ENCODE data around the gene RIMKLA. TPM values are rescaled to one million over a fixed set of nuclear protein-coding genes. Genes with fewer than 3 reads are reported as not detected.

RIMKLA gene
- total and polyA plus RNA-seq, 2 of the 13 experiments (the other 11 are each of a cell fraction or from before 2014, with no cell fraction given): 2.5 to 3.8 TPM

DNA sequence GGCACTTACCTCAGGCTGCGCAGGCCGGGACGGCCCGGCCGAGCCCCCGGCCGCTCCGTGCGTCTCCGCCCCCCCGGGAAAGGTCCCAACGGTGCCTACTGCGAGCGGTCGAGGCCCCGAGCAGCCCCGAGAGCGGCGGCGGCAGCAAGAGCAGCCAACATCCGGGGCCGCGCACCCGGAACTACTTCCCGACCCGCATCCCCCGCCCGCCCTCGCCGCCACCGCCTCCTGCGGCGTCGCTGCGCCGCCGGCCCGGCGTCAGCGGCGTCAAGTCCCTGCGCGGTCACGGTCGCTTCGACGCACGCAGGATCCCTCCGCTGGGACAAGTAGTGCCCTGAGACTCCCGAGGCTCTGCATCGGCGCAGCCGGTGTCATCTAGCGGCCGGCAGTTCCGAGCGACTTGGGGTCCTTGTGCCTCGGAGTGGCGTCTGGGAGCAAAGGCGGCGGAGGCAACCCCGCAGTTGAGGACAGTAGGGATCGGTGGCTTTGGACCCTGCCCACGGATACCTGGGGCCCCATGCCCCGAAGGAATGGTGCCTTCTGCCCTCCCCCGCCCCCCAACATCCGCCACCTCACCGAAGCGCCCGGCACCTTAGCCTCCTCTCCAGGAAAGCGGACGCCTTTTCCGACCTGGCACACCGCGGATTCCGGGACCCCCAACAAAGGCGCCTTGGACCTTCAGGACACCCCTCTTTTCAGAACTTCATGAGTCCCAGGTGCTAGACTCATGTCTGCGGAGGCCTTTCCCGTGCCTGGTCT, 45.4 kb upstream of the RIMKLA start, which contains the start of gene FOXJ3 (continued):
- TF ChIP-seq, protein P1, sequence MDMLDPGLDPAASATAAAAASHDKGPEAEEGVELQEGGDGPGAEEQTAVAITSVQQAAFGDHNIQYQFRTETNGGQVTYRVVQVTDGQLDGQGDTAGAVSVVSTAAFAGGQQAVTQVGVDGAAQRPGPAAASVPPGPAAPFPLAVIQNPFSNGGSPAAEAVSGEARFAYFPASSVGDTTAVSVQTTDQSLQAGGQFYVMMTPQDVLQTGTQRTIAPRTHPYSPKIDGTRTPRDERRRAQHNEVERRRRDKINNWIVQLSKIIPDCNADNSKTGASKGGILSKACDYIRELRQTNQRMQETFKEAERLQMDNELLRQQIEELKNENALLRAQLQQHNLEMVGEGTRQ (IDR thresholded peaks at IDR 0.05; ENCODE audit: low read depth, low read length): no peak
- TF ChIP-seq, protein P1 (CRISPR knock-in tag; IDR thresholded peaks at IDR 0.05; ENCODE audit: borderline replicate concordance): no peak
- TF ChIP-seq ZBTB38 (CRISPR knock-in tag; IDR thresholded peaks at IDR 0.05) (peak; percentile 94), SRSF1 (optimal IDR thresholded peaks at IDR 0.05; ENCODE audit: low read depth, low read length) (no peak), ZNF709 (CRISPR knock-in tag; IDR thresholded peaks at IDR 0.05) (no peak), HCFC1 (IDR thresholded peaks at IDR 0.05; ENCODE audit: low read depth, low read length) (peak; percentile 57), ZNF792 (CRISPR knock-in tag; IDR thresholded peaks at IDR 0.05) (peak; percentile 89), ZNF629 (CRISPR knock-in tag; conservative IDR thresholded peaks at IDR 0.05) (peak; percentile 59), YY1 (IDR thresholded peaks at IDR 0.05; ENCODE audit: insufficient read depth, insufficient replicate concordance, low read depth, low read length) (peak; percentile 86), CBFB (CRISPR knock-in tag; IDR thresholded peaks at IDR 0.05) (peak; percentile 97), YEATS2 (CRISPR knock-in tag; IDR thresholded peaks at IDR 0.05; ENCODE audit: borderline replicate concordance) (peak; percentile 97), PPARG (CRISPR knock-in tag; conservative IDR thresholded peaks at IDR 0.05) (peak; percentile 49; the same call in 1 of the 2 replicates), NR2C2 (CRISPR knock-in tag; IDR thresholded peaks at IDR 0.05; ENCODE audit: borderline replicate concordance) (peak; percentile 98), POLR2G (IDR thresholded peaks at IDR 0.05; ENCODE audit: low read depth, low read length) (peak; percentile 89), MZF1 (CRISPR knock-in tag; IDR thresholded peaks at IDR 0.05; ENCODE audit: borderline replicate concordance) (no peak)
- TF ChIP-seq, protein P2, sequence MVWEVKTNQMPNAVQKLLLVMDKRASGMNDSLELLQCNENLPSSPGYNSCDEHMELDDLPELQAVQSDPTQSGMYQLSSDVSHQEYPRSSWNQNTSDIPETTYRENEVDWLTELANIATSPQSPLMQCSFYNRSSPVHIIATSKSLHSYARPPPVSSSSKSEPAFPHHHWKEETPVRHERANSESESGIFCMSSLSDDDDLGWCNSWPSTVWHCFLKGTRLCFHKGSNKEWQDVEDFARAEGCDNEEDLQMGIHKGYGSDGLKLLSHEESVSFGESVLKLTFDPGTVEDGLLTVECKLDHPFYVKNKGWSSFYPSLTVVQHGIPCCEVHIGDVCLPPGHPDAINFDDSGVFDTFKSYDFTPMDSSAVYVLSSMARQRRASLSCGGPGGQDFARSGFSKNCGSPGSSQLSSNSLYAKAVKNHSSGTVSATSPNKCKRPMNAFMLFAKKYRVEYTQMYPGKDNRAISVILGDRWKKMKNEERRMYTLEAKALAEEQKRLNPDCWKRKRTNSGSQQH (CRISPR knock-in tag; IDR thresholded peaks at IDR 0.05; ENCODE audit: low read depth): peak; percentile 96
- TF ChIP-seq, protein P3, sequence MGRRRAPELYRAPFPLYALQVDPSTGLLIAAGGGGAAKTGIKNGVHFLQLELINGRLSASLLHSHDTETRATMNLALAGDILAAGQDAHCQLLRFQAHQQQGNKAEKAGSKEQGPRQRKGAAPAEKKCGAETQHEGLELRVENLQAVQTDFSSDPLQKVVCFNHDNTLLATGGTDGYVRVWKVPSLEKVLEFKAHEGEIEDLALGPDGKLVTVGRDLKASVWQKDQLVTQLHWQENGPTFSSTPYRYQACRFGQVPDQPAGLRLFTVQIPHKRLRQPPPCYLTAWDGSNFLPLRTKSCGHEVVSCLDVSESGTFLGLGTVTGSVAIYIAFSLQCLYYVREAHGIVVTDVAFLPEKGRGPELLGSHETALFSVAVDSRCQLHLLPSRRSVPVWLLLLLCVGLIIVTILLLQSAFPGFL (CRISPR knock-in tag; IDR thresholded peaks at IDR 0.05): 0 out of 2 replicates have a peak, but pooled peaks have one; percentile 63
- TF ChIP-seq, protein P4, sequence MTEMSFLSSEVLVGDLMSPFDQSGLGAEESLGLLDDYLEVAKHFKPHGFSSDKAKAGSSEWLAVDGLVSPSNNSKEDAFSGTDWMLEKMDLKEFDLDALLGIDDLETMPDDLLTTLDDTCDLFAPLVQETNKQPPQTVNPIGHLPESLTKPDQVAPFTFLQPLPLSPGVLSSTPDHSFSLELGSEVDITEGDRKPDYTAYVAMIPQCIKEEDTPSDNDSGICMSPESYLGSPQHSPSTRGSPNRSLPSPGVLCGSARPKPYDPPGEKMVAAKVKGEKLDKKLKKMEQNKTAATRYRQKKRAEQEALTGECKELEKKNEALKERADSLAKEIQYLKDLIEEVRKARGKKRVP (CRISPR knock-in tag; IDR thresholded peaks at IDR 0.05): peak in 1 of 2 experiments; percentile 73; a peak in 2 of 4 replicates
- TF ChIP-seq, protein P5, sequence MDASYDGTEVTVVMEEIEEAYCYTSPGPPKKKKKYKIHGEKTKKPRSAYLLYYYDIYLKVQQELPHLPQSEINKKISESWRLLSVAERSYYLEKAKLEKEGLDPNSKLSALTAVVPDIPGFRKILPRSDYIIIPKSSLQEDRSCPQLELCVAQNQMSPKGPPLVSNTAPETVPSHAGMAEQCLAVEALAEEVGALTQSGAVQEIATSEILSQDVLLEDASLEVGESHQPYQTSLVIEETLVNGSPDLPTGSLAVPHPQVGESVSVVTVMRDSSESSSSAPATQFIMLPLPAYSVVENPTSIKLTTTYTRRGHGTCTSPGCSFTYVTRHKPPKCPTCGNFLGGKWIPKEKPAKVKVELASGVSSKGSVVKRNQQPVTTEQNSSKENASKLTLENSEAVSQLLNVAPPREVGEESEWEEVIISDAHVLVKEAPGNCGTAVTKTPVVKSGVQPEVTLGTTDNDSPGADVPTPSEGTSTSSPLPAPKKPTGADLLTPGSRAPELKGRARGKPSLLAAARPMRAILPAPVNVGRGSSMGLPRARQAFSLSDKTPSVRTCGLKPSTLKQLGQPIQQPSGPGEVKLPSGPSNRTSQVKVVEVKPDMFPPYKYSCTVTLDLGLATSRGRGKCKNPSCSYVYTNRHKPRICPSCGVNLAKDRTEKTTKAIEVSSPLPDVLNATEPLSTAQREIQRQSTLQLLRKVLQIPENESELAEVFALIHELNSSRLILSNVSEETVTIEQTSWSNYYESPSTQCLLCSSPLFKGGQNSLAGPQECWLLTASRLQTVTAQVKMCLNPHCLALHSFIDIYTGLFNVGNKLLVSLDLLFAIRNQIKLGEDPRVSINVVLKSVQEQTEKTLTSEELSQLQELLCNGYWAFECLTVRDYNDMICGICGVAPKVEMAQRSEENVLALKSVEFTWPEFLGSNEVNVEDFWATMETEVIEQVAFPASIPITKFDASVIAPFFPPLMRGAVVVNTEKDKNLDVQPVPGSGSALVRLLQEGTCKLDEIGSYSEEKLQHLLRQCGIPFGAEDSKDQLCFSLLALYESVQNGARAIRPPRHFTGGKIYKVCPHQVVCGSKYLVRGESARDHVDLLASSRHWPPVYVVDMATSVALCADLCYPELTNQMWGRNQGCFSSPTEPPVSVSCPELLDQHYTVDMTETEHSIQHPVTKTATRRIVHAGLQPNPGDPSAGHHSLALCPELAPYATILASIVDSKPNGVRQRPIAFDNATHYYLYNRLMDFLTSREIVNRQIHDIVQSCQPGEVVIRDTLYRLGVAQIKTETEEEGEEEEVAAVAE (CRISPR knock-in tag; IDR thresholded peaks at IDR 0.05; ENCODE audit: borderline replicate concordance): peak; percentile 67; the same call in 1 of the 2 replicates

All from HepG2 (cell line).